H1 (cell line): Measurements from ENCODE around the gene FAT1. TPM values are rescaled to one million over a fixed set of nuclear protein-coding genes. Genes with fewer than 3 reads are reported as not detected.

Experiments used
- BRCA1 ChIP-seq: IDR thresholded peaks from 2 replicates; pipeline ENCODE4 v1.6.1; 2012; ENCODE audit warnings: low read depth, low read length, improper control_type of control experiment
- CHD1 ChIP-seq: IDR thresholded peaks from 2 replicates; pipeline ENCODE4 v1.6.1; 2012; ENCODE audit warnings: low read depth, low read length, improper control_type of control experiment
- KDM4A ChIP-seq: IDR thresholded peaks from one replicate; pipeline ENCODE4 v1.7.1; 2012; ENCODE audit warnings: low read depth, mild to moderate bottlenecking, moderate library complexity, low read length, inconsistent platforms; ENCODE audit not compliant: severe bottlenecking
- NRF1 ChIP-seq: IDR thresholded peaks from 2 replicates; pipeline ENCODE4 v1.6.1; 2011; ENCODE audit warnings: mild to moderate bottlenecking, low read depth, low read length, improper control_type of control experiment
- SUZ12 ChIP-seq: fragments of 200-600 bp; sonication (generic); IDR thresholded peaks from 2 replicates; pipeline ENCODE4 v1.6.1; 2012; ENCODE audit warnings: mild to moderate bottlenecking, inconsistent platforms, low read length, moderate library complexity, mixed read lengths
- polyA plus RNA-seq, 7 experiments: library from polyadenylated mRNA; depleted of rRNA in 3 of 7; stranded (reverse) in 5 of 7; unstranded in 2 of 7; fragments of >200 nt in 5 of 7; fragments of 200-250 nt in 2 of 7; gene quantifications; 1 replicate in 5 of 7; 2 replicates in 1 of 7; 4 replicates in 1 of 7; pipeline versions ENCODE4 v1.2.1 to v1.2.3, GENCODE V29; 2011 to 2013; ENCODE audit warnings: missing spikeins in 2 of 7, mixed read lengths in 2 of 7
- total RNA-seq: library from RNA; stranded (reverse); fragmentation: NEBNext Ultra II Directional; extraction: Animal tissue kit (Norgen Biotek cat#: 25700); gene quantifications from 2 replicates; pipeline ENCODE4 v1.2.1, GENCODE V29; 2021

Gene FAT1
- total and polyA plus RNA-seq, 2 of the 8 experiments (the other 6 are each of a cell fraction or from before 2014, with no cell fraction given): 94.4 to 137 TPM

DNA sequence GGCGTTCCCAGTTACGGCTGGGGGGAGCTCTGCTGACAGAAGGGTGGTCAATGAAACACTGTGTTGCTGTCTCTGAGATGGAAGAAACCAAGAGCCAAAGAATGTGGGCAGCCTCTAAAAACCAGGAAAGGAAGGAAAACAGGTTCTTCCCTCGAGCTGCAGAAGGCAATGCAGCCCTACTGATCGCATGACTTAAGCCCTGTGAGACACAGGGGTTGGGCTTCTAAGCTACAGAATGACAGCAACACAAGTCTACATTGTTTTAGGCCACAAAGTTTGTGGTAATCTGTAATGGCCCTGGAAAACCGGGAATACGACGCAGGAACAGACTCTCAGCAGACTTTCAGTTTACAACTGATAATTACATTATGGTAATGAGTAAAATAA is 130.1 kb downstream of the FAT1 start (continued):
- no peak for TF ChIP-seq SUZ12
- no peak for TF ChIP-seq KDM4A
- TF ChIP-seq CHD1: no peak
- no peak for TF ChIP-seq BRCA1
- no peak for TF ChIP-seq NRF1
